SW 1271 (cell line): ENCODE data around the gene CHPF2.

Experiments used
- DNase-seq, 2 experiments: peaks; one replicate each; lab custom pipeline; 2025; lab: John Stamatoyannopoulos, UW

CHPF2 gene

GRCh38 chr7:151260883-151261282 lies 28.6 kb downstream of the CHPF2 start:
- no peak for DNase-seq

DNA sequence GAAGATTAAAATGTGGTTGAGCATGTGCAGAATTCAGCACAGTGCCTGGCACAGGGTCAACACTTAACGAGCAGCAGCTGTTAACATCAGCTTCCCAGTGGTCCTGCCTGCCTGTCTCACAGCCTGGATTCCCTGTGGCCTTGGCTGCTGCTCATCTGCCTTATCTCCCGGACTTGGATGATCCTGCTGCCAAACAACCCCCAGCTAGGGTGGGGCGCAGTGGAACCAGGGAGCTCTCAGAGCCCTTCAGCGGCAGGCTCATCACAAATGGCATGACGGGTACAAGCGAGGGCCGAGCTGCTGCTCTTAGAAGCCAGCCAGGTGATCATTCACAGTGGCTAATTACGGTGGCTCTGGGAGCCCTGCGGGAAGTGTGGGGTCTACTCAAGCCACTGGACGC lies 29.2 kb downstream of the CHPF2 start:
- DNase-seq = no peak

DNA sequence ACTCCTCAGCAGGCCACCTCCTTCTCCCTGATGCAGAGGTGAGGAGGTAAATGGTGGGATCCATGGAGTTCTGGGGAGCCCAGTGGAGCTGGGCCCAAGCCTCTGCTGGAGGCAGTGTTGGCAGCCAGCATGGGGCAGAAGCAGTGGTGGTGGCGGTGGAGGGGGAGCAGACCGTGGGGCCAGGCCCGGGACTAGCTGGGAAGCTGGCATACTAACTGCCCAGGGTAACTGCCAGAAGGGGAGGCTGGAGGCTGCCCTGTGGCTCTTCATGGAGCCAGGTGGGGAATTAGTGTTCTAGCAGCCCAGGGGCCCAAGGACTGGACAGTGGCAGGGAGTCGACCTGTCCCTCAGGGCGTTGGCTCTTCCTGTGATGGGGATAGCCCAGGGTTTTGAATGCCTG lies 32.3 kb downstream of the CHPF2 start:
- DNase-seq = no peak

DNA sequence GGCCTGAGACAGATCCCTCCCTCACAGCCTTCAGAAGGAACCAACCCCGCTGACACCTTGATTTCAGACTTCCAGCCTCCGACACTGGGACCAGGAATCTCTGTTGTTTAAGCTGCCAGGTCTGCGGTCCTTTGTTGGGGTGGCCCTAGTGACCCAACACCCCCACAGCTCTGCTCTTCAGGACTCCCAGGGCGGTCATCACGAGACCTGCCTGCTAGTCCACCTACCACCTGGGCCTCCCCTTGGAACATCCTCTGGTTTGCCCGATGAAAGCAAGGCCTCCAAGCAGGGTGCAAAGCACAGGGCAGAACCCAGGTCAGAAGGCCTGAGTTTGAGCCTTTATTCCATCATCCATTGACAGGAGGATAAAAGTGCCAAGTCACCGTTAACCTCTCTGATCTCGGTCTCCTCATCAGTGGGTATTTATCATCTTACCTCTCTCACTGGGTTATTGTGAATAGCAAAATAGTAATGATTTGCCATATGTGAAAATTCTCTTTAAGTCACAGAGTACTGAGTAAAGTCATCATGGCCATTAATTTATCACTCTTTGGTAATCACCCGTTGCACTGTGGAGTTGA lies 33.2 kb downstream of the CHPF2 start:
- no peak for DNase-seq

GRCh38 chr7:151269511-151269910 lies 37.2 kb downstream of the CHPF2 start:
- no peak for DNase-seq

DNA sequence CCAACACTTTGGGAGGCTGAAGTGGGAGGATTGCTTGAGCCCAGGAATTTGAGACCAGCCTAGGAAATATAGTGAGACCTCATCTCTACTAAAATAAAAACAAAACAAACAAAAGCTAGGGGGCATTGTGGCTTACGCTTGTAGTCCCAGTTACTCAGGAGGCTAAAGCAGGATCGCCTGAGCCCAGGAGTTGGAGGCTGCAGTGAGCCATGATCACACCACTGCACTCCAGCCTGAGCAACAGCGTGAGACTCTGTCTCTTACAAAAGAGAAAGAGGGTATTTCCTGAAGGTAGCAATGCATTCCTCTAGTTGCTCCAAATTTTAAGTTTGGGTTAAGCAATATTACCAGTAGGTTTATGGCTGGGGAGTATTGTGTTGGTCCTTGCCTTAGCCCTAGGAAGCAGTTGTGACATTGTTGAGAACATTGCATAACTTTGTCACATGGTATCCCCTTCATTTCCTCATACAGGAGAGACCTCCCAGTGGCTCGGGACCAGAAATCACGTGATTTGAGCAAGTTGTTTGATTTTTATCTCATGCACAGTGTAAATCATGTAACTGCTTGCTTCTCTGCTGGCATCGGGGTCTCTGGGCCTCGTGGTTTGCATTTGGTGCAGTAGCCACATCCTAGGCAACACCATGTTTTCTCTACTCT lies 39.5 kb downstream of the CHPF2 start:
- DNase-seq = no peak

- no peak for DNase-seq
Measured at GRCh38 chr7:151272405-151272804, 40.1 kb downstream of the CHPF2 start.

DNA sequence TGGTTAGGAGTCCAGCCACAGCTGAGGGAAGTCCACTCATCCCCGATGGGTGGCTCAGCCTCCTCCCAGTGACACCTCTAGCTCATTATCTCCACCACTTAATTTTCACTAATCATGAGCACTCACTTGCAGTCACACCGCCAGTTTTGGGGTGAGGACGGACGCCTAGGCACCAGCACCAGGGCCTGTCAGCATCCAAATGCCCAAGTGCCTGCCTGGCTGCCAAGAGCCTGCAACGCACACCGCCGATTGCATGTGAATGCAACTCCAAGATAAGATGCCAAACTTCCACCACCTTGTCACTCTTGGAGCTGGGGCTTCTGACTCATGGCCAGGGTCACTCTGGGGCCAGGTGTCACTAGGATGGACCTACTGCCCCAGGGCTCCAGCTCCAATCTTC lies 40.6 kb downstream of the CHPF2 start:
- no peak for DNase-seq

- no peak for DNase-seq
Measured at GRCh38 chr7:151273651-151274390, 41.5 kb downstream of the CHPF2 start.

GRCh38 chr7:151274396-151274795 lies 42.1 kb downstream of the CHPF2 start:
- no peak for DNase-seq

GRCh38 chr7:151274936-151275812 lies 42.9 kb downstream of the CHPF2 start:
- DNase-seq = no peak

GRCh38 chr7:151275813-151276577 lies 43.7 kb downstream of the CHPF2 start:
- no peak for DNase-seq

- DNase-seq = peak in 1 of 2 experiments; percentile 31
Measured at GRCh38 chr7:151276666-151277590, 44.6 kb downstream of the CHPF2 start.

DNA sequence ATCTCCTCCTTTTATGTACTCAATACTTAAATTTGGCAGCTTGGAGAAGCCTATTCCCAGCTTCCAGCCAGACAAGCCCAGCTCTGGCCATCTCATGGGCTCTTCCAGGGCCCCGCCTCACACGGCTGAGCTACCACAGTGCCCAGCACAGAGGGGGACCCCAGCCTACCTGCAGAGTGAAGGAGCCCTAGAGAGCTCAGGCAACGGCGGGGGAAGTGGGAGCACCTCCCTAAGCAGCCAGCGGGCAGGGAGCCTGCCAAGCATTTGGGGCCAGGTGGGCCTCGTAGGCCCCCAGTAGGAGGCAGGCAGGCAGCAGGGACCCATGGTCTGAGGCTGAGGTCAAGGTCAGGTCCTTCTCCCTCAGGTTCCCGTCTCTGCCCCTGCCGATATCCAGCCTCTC lies 45.3 kb downstream of the CHPF2 start:
- no peak for DNase-seq

- no peak for DNase-seq
Measured at GRCh38 chr7:151278949-151279348, 46.7 kb downstream of the CHPF2 start.

GRCh38 chr7:151279868-151280267 lies 47.6 kb downstream of the CHPF2 start:
- no peak for DNase-seq

DNA sequence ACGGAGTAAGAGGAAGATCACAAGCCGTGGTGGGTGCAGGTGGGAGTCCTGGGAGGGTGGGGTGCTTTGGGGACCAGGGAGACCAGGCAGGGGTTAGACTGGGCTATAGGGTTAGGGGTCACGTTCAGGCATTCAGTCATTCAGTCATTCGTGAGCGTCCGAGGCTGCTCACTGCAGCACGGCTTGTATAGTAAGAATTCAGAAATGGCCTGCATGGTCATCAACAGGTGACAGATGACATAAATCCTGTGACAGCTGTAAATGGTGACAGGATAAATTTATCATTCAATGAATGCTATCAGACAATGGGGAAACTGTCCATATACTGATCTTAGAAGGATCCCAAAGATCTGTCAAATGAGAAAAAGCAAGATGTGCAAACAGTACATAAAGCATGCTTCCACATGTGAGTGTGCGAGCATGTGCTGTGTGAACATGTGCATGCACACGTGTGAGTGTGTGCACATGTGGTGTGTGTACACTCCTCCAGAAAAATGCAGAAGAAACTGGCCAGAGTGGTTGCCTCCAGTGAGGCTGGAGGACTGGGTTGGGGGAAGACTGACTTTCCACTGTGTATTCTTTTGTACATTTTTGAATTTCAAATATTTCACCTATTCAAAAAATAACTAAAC lies 48.2 kb downstream of the CHPF2 start:
- DNase-seq = no peak

DNA sequence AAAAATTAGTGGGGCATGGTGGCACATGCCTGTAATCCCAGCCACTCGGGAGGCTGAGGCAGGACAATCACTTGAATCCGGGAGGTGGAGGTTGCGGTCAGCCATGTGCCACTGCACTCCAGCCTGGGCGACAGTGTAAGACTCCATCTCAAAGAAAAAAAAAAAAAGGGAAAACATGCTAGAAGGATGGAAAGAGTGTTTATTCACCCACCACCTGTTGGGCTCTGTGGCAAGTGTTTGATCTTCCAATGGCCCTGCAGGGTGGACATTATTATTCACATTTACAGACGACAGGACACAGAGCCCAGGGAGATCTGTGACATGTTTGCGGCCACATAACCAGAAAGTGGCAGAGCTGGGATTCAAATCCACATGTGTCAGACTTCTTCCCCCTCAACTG lies 49.4 kb downstream of the CHPF2 start:
- DNase-seq = no peak

- DNase-seq = no peak
Measured at GRCh38 chr7:151282111-151282510, 49.8 kb downstream of the CHPF2 start.

GRCh38 chr7:151283302-151283701 lies 51.0 kb downstream of the CHPF2 start:
- no peak for DNase-seq
